Measurements from ENCODE around the gene TSPAN8. TPM values are rescaled to one million over a fixed set of nuclear protein-coding genes. Genes with fewer than 3 reads are reported as not detected.
"Not testable (repeated sequence)": the region's sequence is repeated elsewhere in the genome, so short reads cannot be mapped to it uniquely, and the experiment has no call there.

Gene TSPAN8
- total RNA-seq, 1 donor from 2014 or later, result not detected

GRCh38 chr12:71164568-71165197 lies 6.9 kb upstream of the TSPAN8 start:
- DNase-seq (ENCODE audit: extremely low read depth, low read depth, low spot score), result no peak

DNA sequence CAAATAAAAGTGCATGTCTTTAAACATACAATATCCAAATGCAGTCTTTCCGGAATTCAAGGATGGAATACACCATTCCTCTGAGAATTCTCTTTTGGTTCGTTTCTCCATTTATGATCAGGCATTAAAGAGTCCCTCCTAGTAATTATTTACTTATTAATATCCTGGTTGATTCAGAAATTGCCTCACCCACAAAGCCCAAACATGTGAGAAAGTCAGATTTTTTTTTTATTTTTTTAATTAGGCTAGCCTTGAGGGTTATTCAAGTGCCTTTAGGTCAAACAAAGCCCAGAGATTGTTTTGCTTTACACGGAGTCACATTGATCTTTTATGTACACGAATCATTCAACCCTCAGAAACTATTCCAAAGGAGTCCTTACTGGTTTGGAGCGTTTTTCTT lies 6.4 kb upstream of the TSPAN8 start:
- DNase-seq (ENCODE audit: extremely low read depth, low read depth, low spot score), result no peak

GRCh38 chr12:71162832-71163763 lies 5.3 kb upstream of the TSPAN8 start:
- DNase-seq (ENCODE audit: extremely low read depth, low read depth, low spot score), result no peak

DNA sequence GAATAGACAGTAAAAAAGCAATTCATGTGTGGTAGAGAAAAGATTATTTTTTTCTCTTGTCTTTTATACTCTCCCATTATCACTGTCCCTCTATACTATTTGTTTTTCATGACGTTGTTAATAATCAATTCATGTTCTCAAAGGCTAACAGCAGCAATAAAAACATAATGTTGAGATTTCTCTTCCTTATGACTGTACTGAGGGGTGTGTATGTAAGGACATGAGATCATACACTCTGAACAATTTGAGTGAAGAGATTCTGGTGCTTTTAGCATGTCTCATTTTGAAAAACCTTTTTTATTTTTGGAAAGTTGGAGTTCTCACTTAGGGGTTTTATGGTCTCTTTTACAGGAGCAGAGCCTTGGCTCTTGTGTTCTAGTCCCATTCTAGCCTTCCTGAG lies 3.8 kb upstream of the TSPAN8 start:
- DNase-seq (ENCODE audit: extremely low read depth, low read depth, low spot score), result no peak

- no peak for DNase-seq (ENCODE audit: extremely low read depth, low read depth, low spot score)
Observed at GRCh38 chr12:71160585-71160984, 2.8 kb upstream of the TSPAN8 start.

DNA sequence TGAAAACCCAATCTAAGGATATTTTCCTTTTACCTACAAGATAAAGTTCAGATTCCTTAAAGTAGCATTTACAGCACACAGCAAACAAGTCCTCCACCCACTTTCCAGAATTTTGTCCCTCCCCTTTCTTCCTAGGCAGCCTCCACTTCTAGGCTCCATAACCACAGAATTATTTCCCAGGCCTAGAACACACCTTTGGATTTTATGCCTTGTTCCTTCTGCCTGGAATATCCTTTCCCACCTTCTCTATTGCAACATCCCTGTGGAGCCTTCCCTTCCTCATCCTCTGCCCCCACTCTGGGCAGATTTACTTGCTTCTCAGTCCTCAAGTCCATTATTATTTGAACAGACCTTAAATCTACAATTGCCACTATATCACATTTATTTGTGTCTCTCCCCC lies 2.1 kb upstream of the TSPAN8 start:
- no peak for DNase-seq (ENCODE audit: extremely low read depth, low read depth, low spot score)

DNA sequence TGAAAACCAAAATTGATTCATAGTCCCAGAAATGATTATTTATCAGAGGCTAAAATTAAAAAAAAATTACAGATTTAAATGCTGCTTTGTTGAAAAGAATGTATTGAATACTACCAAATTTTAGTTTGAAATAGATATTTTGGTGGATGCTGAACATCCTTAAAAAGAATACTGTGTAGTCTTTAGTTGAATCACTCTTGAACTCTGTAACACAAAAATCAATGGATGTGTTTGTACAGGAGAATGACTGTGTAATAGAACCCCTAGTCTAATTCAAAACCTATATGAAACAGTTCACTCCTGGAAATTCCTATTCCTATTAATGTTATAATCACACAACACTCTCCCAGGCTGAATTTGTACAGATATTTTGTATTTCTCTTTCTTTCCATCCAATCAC lies 1.5 kb upstream of the TSPAN8 start:
- DNase-seq (ENCODE audit: extremely low read depth, low read depth, low spot score), result no peak

DNA sequence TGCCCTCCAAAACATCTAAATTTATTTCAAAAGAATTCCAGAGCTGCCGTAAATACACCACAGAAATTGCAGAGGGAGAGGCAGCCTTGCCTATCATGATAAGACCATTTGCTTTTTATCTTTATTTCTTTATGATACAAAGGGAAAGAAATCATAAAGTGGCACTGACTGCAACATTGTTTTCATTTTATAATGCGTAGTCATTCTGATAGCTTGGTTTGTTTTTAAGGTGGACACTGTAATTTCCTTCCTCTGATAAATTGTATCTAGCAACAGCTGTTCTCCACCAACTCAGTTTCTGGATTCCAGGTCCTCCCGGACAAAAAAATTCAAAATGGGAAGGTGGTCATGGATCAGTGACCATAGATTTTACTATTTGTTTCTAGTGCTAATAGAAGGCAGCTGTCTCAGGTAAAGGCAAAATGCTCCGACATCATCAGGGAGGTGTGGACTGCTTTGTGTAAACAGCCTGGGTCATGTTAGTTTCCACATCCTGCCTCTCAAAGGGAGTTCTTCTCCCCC lies 623 bp upstream of the TSPAN8 start:
- DNase-seq (ENCODE audit: extremely low read depth, low read depth, low spot score), result no peak

DNA sequence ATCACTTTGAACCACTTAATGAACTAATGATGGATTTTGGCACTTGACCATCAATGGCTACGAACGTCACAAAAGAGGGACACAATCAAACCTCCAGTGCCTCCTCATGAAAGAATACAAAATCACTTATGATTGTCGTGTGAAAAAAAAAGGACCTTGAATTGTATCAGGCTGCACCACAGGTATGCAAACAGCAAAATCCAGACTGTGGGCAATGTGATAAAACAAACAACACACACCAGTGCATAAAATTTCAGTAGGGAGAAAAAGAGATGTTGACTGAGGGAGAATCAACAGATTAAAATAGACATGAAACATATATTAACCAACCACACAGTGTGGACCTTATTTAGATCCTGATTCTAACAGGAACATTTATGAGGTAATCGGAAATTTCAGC lies 2.6 kb downstream of the TSPAN8 start:
- DNase-seq (ENCODE audit: extremely low read depth, low read depth, low spot score), result no peak

DNA sequence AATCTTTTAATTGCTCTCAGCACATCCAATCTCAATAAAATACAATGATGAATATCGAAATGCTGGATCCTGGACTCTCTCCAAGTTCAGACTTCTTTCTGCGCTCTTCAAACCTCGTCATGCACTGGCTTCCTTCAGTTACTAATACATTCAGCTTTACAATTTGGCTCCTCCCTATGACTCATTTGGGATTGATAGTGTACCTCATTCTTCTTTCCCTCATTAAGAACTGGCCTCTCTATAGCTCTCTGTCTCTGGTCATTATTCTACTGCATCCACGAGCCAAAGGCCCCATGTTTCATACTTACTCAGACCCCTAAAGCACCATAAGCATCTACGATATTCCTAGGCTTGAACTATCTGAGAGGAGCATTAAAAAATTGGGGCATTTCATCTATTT lies 4.9 kb downstream of the TSPAN8 start:
- DNase-seq (ENCODE audit: extremely low read depth, low read depth, low spot score), result no peak

DNA sequence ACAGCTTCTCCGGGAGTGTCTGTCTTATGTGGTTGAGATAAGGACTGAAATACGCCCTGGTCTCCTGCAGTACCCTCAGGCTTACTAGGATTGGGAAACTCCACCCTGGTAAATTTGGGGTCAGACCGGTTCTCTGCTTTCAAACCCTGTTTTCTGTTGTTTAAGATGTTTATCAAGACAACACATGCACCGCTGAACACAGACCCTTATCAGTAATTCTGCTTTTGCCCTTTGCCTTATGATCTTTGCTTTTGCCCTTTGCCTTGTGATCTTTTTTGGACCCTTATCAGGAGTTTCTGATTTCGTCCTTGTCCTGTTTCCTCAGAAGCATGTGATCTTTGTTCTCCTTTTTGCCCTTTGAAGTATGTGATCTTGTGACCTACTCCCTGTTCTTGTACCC lies 7.8 kb downstream of the TSPAN8 start:
- DNase-seq (ENCODE audit: extremely low read depth, low read depth, low spot score), result not testable (repeated sequence)

DNA sequence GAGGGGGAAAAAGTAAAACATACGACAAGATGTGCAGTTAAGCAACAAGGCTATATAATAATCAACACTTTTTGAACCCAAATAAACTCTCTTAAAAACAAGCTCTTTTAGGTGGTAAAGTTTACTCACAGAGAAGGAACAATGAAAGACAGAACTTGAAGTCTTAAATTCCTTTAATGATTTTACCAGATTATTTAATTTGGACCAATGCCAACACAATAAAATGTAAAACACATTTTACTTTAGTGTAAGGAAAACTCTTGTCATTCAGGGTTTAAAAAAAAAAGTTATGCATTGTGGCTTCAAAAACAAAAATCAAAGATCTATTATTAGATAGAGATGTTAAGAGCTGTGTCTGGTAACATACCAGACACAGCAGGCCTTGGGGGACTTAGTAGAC lies 13.1 kb downstream of the TSPAN8 start:
- no peak for DNase-seq (ENCODE audit: extremely low read depth, low read depth, low spot score)

DNA sequence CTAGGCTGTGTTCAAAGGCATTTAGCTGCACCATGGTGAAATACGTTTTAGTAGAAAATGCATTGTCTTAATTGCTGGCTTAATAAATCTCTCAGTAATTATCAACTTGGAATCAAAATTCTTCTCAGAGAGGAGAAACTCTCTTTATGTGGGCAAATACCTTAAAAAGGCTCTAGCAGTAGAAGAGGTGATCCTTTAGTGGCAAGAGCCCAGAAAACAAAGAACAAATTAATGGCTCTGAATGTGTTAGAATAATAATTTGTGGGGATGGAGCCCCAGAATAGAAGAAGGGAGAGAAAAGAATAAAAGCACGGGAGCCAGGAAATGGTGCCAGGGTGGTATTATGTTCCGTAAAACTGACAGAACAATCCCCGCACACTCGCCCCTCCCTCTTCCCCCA lies 14.8 kb downstream of the TSPAN8 start:
- no peak for DNase-seq (ENCODE audit: extremely low read depth, low read depth, low spot score)

DNA sequence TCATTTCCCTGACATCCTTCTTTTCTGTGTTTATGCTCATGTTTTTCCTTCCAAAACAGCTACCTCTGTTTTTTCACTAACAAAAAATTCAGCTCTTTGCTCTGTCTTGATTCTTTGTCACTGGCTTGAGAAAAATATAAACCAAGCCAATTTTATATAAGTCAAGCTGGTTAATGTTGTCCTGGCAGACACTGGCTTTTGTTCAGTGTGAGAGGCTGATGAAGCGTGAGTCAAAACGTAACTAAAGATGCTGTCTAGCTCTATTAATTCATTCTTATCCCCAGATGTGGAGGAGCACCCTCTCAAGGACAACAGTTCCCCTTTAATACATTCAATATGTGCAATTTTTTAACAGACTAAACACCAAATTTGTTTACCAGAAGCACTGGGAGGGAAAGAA lies 15.8 kb downstream of the TSPAN8 start:
- DNase-seq (ENCODE audit: extremely low read depth, low read depth, low spot score), result no peak

- no peak for DNase-seq (ENCODE audit: extremely low read depth, low read depth, low spot score)
Observed at GRCh38 chr12:71141378-71141926, 16.3 kb downstream of the TSPAN8 start.

GRCh38 chr12:71139153-71139735 lies 18.6 kb downstream of the TSPAN8 start:
- DNase-seq (ENCODE audit: extremely low read depth, low read depth, low spot score), result no peak

GRCh38 chr12:71138011-71138410 lies 19.8 kb downstream of the TSPAN8 start:
- no peak for DNase-seq (ENCODE audit: extremely low read depth, low read depth, low spot score)

DNA sequence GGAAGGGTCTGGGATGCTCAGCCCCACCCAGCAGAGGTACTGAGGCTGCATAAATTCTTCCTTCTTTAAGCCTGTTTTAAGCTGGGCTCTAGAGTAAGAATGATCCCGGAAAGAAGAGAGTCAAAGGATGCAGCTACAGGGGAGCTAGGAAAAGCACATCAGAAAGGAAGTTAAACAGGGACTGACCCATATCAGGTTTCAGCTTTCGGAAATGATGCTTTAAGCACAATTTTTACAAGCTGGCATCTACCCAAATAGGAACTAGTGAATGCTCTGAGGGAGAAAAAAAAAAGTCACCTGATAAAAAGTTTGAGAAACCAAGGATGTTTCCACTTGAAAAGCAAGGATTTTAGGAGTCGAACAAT lies 22.0 kb downstream of the TSPAN8 start:
- no peak for DNase-seq (ENCODE audit: extremely low read depth, low read depth, low spot score)

GRCh38 chr12:71135077-71135811 lies 22.6 kb downstream of the TSPAN8 start:
- DNase-seq (ENCODE audit: extremely low read depth, low read depth, low spot score), result no peak

DNA sequence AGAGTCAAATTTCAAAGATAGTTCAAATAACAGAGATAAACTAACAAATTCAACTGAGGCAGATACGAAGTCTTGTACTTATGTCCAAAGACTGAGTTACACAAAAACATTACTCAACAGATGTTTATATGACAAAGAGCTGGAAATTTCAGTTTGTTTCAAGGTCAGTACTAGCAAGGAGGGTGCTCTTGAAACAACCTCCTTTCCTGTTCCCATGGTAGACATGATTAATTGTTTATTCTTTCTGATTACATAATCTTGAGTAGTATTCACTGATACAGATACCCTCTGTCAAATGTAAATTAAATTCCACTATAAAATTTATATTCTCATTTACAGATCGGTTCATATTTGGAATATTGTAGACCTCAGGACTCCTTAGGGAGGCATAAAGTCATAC lies 23.4 kb downstream of the TSPAN8 start:
- no peak for DNase-seq (ENCODE audit: extremely low read depth, low read depth, low spot score)

All from glomerular endothelial cell (primary cell).